Measurements from ENCODE around the gene CDH13.
A peak's percentile ranks its signal among the peaks of the same experiment; 100 is the strongest.

Gene CDH13

GRCh38 chr16:83700918-83701317, 1074.1 kb downstream of the CDH13 start:
- no peak overlapping the region for H3K27ac ChIP-seq (replicated peaks)
- no peak for DNase-seq (ENCODE audit: low read depth in 1 of 2, low spot score in 1 of 2)
- TF ChIP-seq SPI1 (IDR thresholded peaks at IDR 0.05; ENCODE audit: borderline replicate concordance, low read depth) (no peak), REST (IDR thresholded peaks at IDR 0.05; ENCODE audit: insufficient replicate concordance, low read depth) (no peak), GABPA (IDR thresholded peaks at IDR 0.05; ENCODE audit: low read depth) (no peak), POLR2AphosphoS5 (IDR thresholded peaks at IDR 0.05; ENCODE audit: low read depth) (no peak)
- H3K27me3 ChIP-seq (ENCODE audit: insufficient read depth, poor library complexity, severe bottlenecking) = no peaks in the 10 kb centered on the region
- no peak overlapping the region for H3K4me3 ChIP-seq (replicated peaks; ENCODE audit: insufficient read depth, low read length)

GRCh38 chr16:83701494-83701893, 1074.7 kb downstream of the CDH13 start:
- Histone ChIP-seq H3K27me3 (ENCODE audit: insufficient read depth, poor library complexity, severe bottlenecking) (no peaks in the 10 kb centered on the region), H3K27ac (replicated peaks) (no peak overlapping the region), H3K4me3 (replicated peaks; ENCODE audit: insufficient read depth, low read length) (no peak overlapping the region)
- peak; percentile 3 to 50 for DNase-seq (ENCODE audit: low read depth in 1 of 2, low spot score in 1 of 2)
- no peak for TF ChIP-seq SPI1 (IDR thresholded peaks at IDR 0.05; ENCODE audit: borderline replicate concordance, low read depth)
- no peak for TF ChIP-seq CTCF (IDR thresholded peaks at IDR 0.05; ENCODE audit: insufficient read depth, low read length)
- TF ChIP-seq REST (IDR thresholded peaks at IDR 0.05; ENCODE audit: insufficient replicate concordance, low read depth) = peak; percentile 99
- no peak for TF ChIP-seq POLR2AphosphoS5 (IDR thresholded peaks at IDR 0.05; ENCODE audit: low read depth)
- TF ChIP-seq GABPA (IDR thresholded peaks at IDR 0.05; ENCODE audit: low read depth) = no peak

- H3K27me3 ChIP-seq (ENCODE audit: insufficient read depth, poor library complexity, severe bottlenecking) = no peaks in the 10 kb centered on the region
- TF ChIP-seq CTCF (IDR thresholded peaks at IDR 0.05; ENCODE audit: insufficient read depth, low read length) (no peak), GABPA (IDR thresholded peaks at IDR 0.05; ENCODE audit: low read depth) (no peak), SPI1 (IDR thresholded peaks at IDR 0.05; ENCODE audit: borderline replicate concordance, low read depth) (no peak), POLR2AphosphoS5 (IDR thresholded peaks at IDR 0.05; ENCODE audit: low read depth) (no peak), REST (IDR thresholded peaks at IDR 0.05; ENCODE audit: insufficient replicate concordance, low read depth) (no peak)
- no peak overlapping the region for H3K4me3 ChIP-seq (replicated peaks; ENCODE audit: insufficient read depth, low read length)
- H3K27ac ChIP-seq (replicated peaks) = no peak overlapping the region
- no peak for DNase-seq (ENCODE audit: low read depth in 1 of 2, low spot score in 1 of 2)
Measured at GRCh38 chr16:83704656-83705055, 1077.9 kb downstream of the CDH13 start.
